ENCODE data around the gene C4orf17. TPM values are rescaled to one million over a fixed set of nuclear protein-coding genes. Genes with fewer than 3 reads are reported as not detected.

The C4orf17 gene
- not detected for polyA plus RNA-seq
- long read RNA-seq, donor 1 = 0 reads
- long read RNA-seq, donor 2 = 0 reads
- long read RNA-seq, donor 3 = 0 reads
- long read RNA-seq, donor 4 = 0 reads
- long read RNA-seq, donor 5 = 0 reads
- long read RNA-seq, donor 6 = 0 reads
- long read RNA-seq, donor 7 = 0 reads
- long read RNA-seq, donor 8 = 0 reads
- long read RNA-seq, donor 9 = 0 reads
- long read RNA-seq, donor 10 = 0 reads

GRCh38 chr4:99510721-99511120 lies at the start of gene C4orf17:
C4orf17 (plus strand) TSS chr4:99511021; CDS start chr4:99513082, 2,061 bp downstream.
- H3K9me3 ChIP-seq (ENCODE audit: control insufficient read depth in 2 of 2, insufficient read depth in 1 of 2, low read depth in 1 of 2, low read length in 1 of 2) = no peaks in the 10 kb centered on the region
- WGBS, 3 donors = 74 to 84% (median 79%) methylated on average over 4 of the region's 4 CpGs
- no peak within 1 kb of the TSS for H3K4me3 ChIP-seq (ENCODE audit: low read depth in 1 of 3, low read length in 3 of 3)
- FAIRE-seq = no peak
- H3K27ac ChIP-seq (ENCODE audit: low read depth in 1 of 3, low read length in 2 of 3) = no peak within 1 kb of the TSS
- no peaks in the 10 kb centered on the region for H3K4me1 ChIP-seq (ENCODE audit: control insufficient read depth in 3 of 3, insufficient read depth in 2 of 3, low read depth in 1 of 3, low read length in 2 of 3)
- H3K27me3 ChIP-seq (ENCODE audit: control insufficient read depth in 3 of 3, insufficient read depth in 3 of 3, low read length in 3 of 3) = no peaks in the 10 kb centered on the region
- no peak for DNase-seq
- no peaks in the 10 kb centered on the region for H3K36me3 ChIP-seq (ENCODE audit: control insufficient read depth in 3 of 3, insufficient read depth in 2 of 3, low read depth in 1 of 3, low read length in 3 of 3)

GRCh38 chr4:99461623-99462401 lies 49.0 kb upstream of the C4orf17 start:
- DNase-seq = no peak
- no peaks in the 10 kb centered on the region for H3K36me3 ChIP-seq (ENCODE audit: control insufficient read depth in 3 of 3, insufficient read depth in 2 of 3, low read depth in 1 of 3, low read length in 3 of 3)
- 57 to 68% (median 63%) methylated on average over 4 of the region's 4 CpGs for WGBS, 3 donors
- no peak for FAIRE-seq
- H3K4me1 ChIP-seq (ENCODE audit: control insufficient read depth in 3 of 3, insufficient read depth in 2 of 3, low read depth in 1 of 3, low read length in 2 of 3) = no peaks in the 10 kb centered on the region
- H3K9me3 ChIP-seq (ENCODE audit: control insufficient read depth in 2 of 2, insufficient read depth in 1 of 2, low read depth in 1 of 2, low read length in 1 of 2) = no peaks in the 10 kb centered on the region
- H3K27ac ChIP-seq (ENCODE audit: low read depth in 1 of 3, low read length in 2 of 3) = no peak overlapping the region
- no peak overlapping the region for H3K4me3 ChIP-seq (ENCODE audit: low read depth in 1 of 3, low read length in 3 of 3)
- H3K27me3 ChIP-seq (ENCODE audit: control insufficient read depth in 3 of 3, insufficient read depth in 3 of 3, low read length in 3 of 3) = no peaks in the 10 kb centered on the region

GRCh38 chr4:99462875-99463464 lies 47.9 kb upstream of the C4orf17 start:
- H3K27ac ChIP-seq (ENCODE audit: low read depth in 1 of 3, low read length in 2 of 3) = no peak overlapping the region
- no peaks in the 10 kb centered on the region for H3K27me3 ChIP-seq (ENCODE audit: control insufficient read depth in 3 of 3, insufficient read depth in 3 of 3, low read length in 3 of 3)
- no peaks in the 10 kb centered on the region for H3K9me3 ChIP-seq (ENCODE audit: control insufficient read depth in 2 of 2, insufficient read depth in 1 of 2, low read depth in 1 of 2, low read length in 1 of 2)
- FAIRE-seq = no peak
- H3K4me1 ChIP-seq (ENCODE audit: control insufficient read depth in 3 of 3, insufficient read depth in 2 of 3, low read depth in 1 of 3, low read length in 2 of 3) = no peaks in the 10 kb centered on the region
- H3K36me3 ChIP-seq (ENCODE audit: control insufficient read depth in 3 of 3, insufficient read depth in 2 of 3, low read depth in 1 of 3, low read length in 3 of 3) = no peaks in the 10 kb centered on the region
- WGBS, 3 donors = 28 to 34% (median 29%) methylated on average over 4 of the region's 4 CpGs
- no peak overlapping the region for H3K4me3 ChIP-seq (ENCODE audit: low read depth in 1 of 3, low read length in 3 of 3)
- DNase-seq = peak; percentile 77 to 81

- no peak for FAIRE-seq
- WGBS, 3 donors = 80 to 95% (median 81%) methylated on average over 2 of the region's 2 CpGs
Measured at GRCh38 chr4:99463566-99463965, 47.3 kb upstream of the C4orf17 start.

GRCh38 chr4:99467887-99468286 lies 42.9 kb upstream of the C4orf17 start:
- Histone ChIP-seq H3K4me3 (ENCODE audit: low read depth in 1 of 3, low read length in 3 of 3) (no peak overlapping the region), H3K36me3 (ENCODE audit: control insufficient read depth in 3 of 3, insufficient read depth in 2 of 3, low read depth in 1 of 3, low read length in 3 of 3) (no peaks in the 10 kb centered on the region), H3K27me3 (ENCODE audit: control insufficient read depth in 3 of 3, insufficient read depth in 3 of 3, low read length in 3 of 3) (no peaks in the 10 kb centered on the region), H3K27ac (ENCODE audit: low read depth in 1 of 3, low read length in 2 of 3) (no peak overlapping the region), H3K9me3 (ENCODE audit: control insufficient read depth in 2 of 2, insufficient read depth in 1 of 2, low read depth in 1 of 2, low read length in 1 of 2) (no peaks in the 10 kb centered on the region), H3K4me1 (ENCODE audit: control insufficient read depth in 3 of 3, insufficient read depth in 2 of 3, low read depth in 1 of 3, low read length in 2 of 3) (no peaks in the 10 kb centered on the region)
- WGBS, 3 donors = 68 to 74% (median 71%) methylated on average over 2 of the region's 2 CpGs
- no peak for DNase-seq
- no peak for FAIRE-seq

More at GRCh38 chr4:99463566-99463965, 47.3 kb upstream of the C4orf17 start:
- H3K4me3 ChIP-seq (ENCODE audit: low read depth in 1 of 3, low read length in 3 of 3) = no peak overlapping the region
- no peak overlapping the region for H3K27ac ChIP-seq (ENCODE audit: low read depth in 1 of 3, low read length in 2 of 3)
- no peak for DNase-seq
- no peaks in the 10 kb centered on the region for H3K27me3 ChIP-seq (ENCODE audit: control insufficient read depth in 3 of 3, insufficient read depth in 3 of 3, low read length in 3 of 3)
- no peaks in the 10 kb centered on the region for H3K9me3 ChIP-seq (ENCODE audit: control insufficient read depth in 2 of 2, insufficient read depth in 1 of 2, low read depth in 1 of 2, low read length in 1 of 2)
- H3K36me3 ChIP-seq (ENCODE audit: control insufficient read depth in 3 of 3, insufficient read depth in 2 of 3, low read depth in 1 of 3, low read length in 3 of 3) = no peaks in the 10 kb centered on the region
- H3K4me1 ChIP-seq (ENCODE audit: control insufficient read depth in 3 of 3, insufficient read depth in 2 of 3, low read depth in 1 of 3, low read length in 2 of 3) = no peaks in the 10 kb centered on the region

- DNase-seq (no peak), FAIRE-seq (no peak)
- Histone ChIP-seq H3K27me3 (ENCODE audit: control insufficient read depth in 3 of 3, insufficient read depth in 3 of 3, low read length in 3 of 3) (no peaks in the 10 kb centered on the region), H3K27ac (ENCODE audit: low read depth in 1 of 3, low read length in 2 of 3) (no peak overlapping the region), H3K9me3 (ENCODE audit: control insufficient read depth in 2 of 2, insufficient read depth in 1 of 2, low read depth in 1 of 2, low read length in 1 of 2) (no peaks in the 10 kb centered on the region), H3K4me3 (ENCODE audit: low read depth in 1 of 3, low read length in 3 of 3) (no peak overlapping the region), H3K36me3 (ENCODE audit: control insufficient read depth in 3 of 3, insufficient read depth in 2 of 3, low read depth in 1 of 3, low read length in 3 of 3) (no peaks in the 10 kb centered on the region), H3K4me1 (ENCODE audit: control insufficient read depth in 3 of 3, insufficient read depth in 2 of 3, low read depth in 1 of 3, low read length in 2 of 3) (no peaks in the 10 kb centered on the region)
- 77 to 100% (median 90%) methylated on average over 1 of the region's 1 CpG for WGBS, 3 donors
Measured at GRCh38 chr4:99468889-99469288, 41.9 kb upstream of the C4orf17 start.

- FAIRE-seq = no peak
- no peaks in the 10 kb centered on the region for H3K27me3 ChIP-seq (ENCODE audit: control insufficient read depth in 3 of 3, insufficient read depth in 3 of 3, low read length in 3 of 3)
- no peaks in the 10 kb centered on the region for H3K4me1 ChIP-seq (ENCODE audit: control insufficient read depth in 3 of 3, insufficient read depth in 2 of 3, low read depth in 1 of 3, low read length in 2 of 3)
- no peak overlapping the region for H3K27ac ChIP-seq (ENCODE audit: low read depth in 1 of 3, low read length in 2 of 3)
- DNase-seq = no peak
- H3K4me3 ChIP-seq (ENCODE audit: low read depth in 1 of 3, low read length in 3 of 3) = no peak overlapping the region
- no peaks in the 10 kb centered on the region for H3K9me3 ChIP-seq (ENCODE audit: control insufficient read depth in 2 of 2, insufficient read depth in 1 of 2, low read depth in 1 of 2, low read length in 1 of 2)
- no peaks in the 10 kb centered on the region for H3K36me3 ChIP-seq (ENCODE audit: control insufficient read depth in 3 of 3, insufficient read depth in 2 of 3, low read depth in 1 of 3, low read length in 3 of 3)
Measured at GRCh38 chr4:99471349-99471748, 39.5 kb upstream of the C4orf17 start.

GRCh38 chr4:99471896-99472295 lies 38.9 kb upstream of the C4orf17 start:
- Histone ChIP-seq H3K27ac (ENCODE audit: low read depth in 1 of 3, low read length in 2 of 3) (no peak overlapping the region), H3K27me3 (ENCODE audit: control insufficient read depth in 3 of 3, insufficient read depth in 3 of 3, low read length in 3 of 3) (no peaks in the 10 kb centered on the region), H3K4me1 (ENCODE audit: control insufficient read depth in 3 of 3, insufficient read depth in 2 of 3, low read depth in 1 of 3, low read length in 2 of 3) (no peaks in the 10 kb centered on the region), H3K36me3 (ENCODE audit: control insufficient read depth in 3 of 3, insufficient read depth in 2 of 3, low read depth in 1 of 3, low read length in 3 of 3) (no peaks in the 10 kb centered on the region), H3K9me3 (ENCODE audit: control insufficient read depth in 2 of 2, insufficient read depth in 1 of 2, low read depth in 1 of 2, low read length in 1 of 2) (no peaks in the 10 kb centered on the region), H3K4me3 (ENCODE audit: low read depth in 1 of 3, low read length in 3 of 3) (no peak overlapping the region)
- DNase-seq (no peak), FAIRE-seq (no peak)
- 26 to 36% (median 32%) methylated on average over 1 of the region's 1 CpG for whole genome bisulfite sequencing, 3 donors
